Central memory CD8-positive, alpha-beta T cell (primary cell): ENCODE results near the gene KRIT1.
"Not testable (repeated sequence)": the region's sequence is repeated elsewhere in the genome, so short reads cannot be mapped to it uniquely, and the experiment has no call there.

Experiments
- ATAC-seq: fragments of 150-1000 bp; cut with Tn5 transposase; replicated peaks from 2 replicates; pipeline ENCODE4 v1.10.0; 2022; ENCODE audit warnings: mild to moderate bottlenecking, moderate FRiP score, moderate number of reproducible peaks; ENCODE audit not compliant: poor library complexity, severe bottlenecking; ENCODE audit errors: extremely low read depth
- DNase-seq, 2 donors: peaks; one replicate each; pipeline ENCODE4 v3.0.0; 2021; ENCODE audit warnings: low spot score in 2 of 2
- H3K27ac Mint-ChIP-seq: one replicate; pipeline ENCODE4 v1.8.0; 2022; ENCODE audit warnings: low read depth, mild to moderate bottlenecking, moderate library complexity, mixed read lengths
- H3K27me3 Mint-ChIP-seq: one replicate; pipeline ENCODE4 v1.8.0; 2022; ENCODE audit warnings: mixed read lengths
- H3K36me3 Mint-ChIP-seq: one replicate; pipeline ENCODE4 v1.8.0; 2022; ENCODE audit warnings: mild to moderate bottlenecking, moderate library complexity, mixed read lengths; ENCODE audit not compliant: insufficient read depth
- H3K4me1 Mint-ChIP-seq: one replicate; pipeline ENCODE4 v1.8.0; 2022; ENCODE audit warnings: mixed read lengths
- H3K4me3 Mint-ChIP-seq: one replicate; pipeline ENCODE4 v1.8.0; 2022; ENCODE audit warnings: mild to moderate bottlenecking, moderate library complexity, mixed read lengths
- H3K9me3 Mint-ChIP-seq: one replicate; pipeline ENCODE4 v1.8.0; 2022; ENCODE audit warnings: mixed read lengths

The KRIT1 gene

GRCh38 chr7:92266415-92267241, 20.9 kb upstream of the KRIT1 start:
- DNase-seq (no peak), ATAC-seq (no peak)
- Mint-ChIP-seq H3K27ac (no peak overlapping the region), H3K4me3 (no peak overlapping the region), H3K27me3 (no peaks in the 10 kb centered on the region), H3K36me3 (no peaks in the 10 kb centered on the region), H3K4me1 (peaks cover 7% of the 10 kb centered on the region), H3K9me3 (no peaks in the 10 kb centered on the region)

DNA sequence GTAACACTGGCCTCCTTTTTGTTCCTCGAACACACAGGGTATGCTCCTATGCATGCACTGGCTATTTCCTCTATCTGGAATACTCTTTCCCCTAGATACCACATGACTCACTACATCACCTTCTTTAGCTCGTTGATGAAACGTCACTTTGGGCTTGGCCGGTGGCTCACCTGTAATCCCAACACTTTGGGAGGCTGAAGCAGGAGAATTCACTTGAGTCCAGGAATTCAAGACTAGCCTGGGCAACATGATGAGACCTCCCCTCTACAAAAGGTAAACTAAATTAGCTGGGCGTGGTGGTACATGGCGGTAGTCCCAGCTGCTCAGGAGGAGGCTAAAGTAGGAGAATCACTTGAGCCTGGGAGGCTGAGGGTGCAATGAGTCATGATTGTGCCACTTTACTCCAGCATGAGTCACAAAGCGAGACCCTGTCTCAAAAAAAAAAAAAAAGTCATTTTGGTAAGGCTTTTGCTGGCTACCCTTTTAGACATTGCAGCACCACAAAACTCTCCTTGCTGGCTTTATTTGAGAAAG, 14.6 kb upstream of the KRIT1 start:
- ATAC-seq (no peak), DNase-seq (no peak)
- Mint-ChIP-seq H3K27ac (peak overlapping the region; percentile 2), H3K4me1 (peaks cover 14% of the 10 kb centered on the region), H3K27me3 (no peaks in the 10 kb centered on the region), H3K9me3 (no peaks in the 10 kb centered on the region), H3K36me3 (no peaks in the 10 kb centered on the region), H3K4me3 (no peak overlapping the region)

DNA sequence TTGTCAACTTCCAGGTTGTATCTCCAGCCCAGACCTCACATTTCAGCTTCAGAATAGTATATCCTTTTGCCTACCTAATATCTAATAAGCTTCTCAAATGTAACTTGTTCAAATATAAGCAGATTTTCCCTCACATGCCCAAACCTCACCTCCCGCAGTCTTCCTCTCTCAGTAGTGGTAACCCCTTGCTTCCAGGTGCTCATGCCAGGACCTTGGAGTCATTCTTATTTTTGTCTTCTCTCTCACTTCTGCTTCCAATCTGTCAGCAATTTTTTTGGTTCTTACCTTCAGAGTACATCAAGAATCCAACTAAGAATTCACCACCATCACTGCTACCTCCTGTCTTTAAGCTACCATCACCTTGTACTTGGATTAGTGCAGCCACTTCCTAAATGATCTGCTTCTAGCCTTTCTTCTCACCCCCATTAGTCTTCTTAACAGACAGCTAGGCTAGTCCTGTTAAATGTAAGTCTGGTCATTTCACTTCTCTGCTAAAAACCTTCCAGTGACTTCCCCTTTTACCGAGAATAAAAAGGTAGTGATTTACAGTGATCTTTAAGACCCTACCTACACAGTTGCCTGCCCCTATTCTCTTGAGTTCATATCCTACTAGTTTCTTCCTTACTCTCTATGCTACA, 14.0 kb upstream of the KRIT1 start:
- no peak for ATAC-seq
- Mint-ChIP-seq H3K27ac (peak overlapping the region; percentile 2), H3K27me3 (no peaks in the 10 kb centered on the region), H3K9me3 (no peaks in the 10 kb centered on the region), H3K4me1 (peaks cover 19% of the 10 kb centered on the region), H3K4me3 (no peak overlapping the region), H3K36me3 (no peaks in the 10 kb centered on the region)
- no peak for DNase-seq

- H3K27me3 Mint-ChIP-seq, result no peaks in the 10 kb centered on the region
- DNase-seq, result no peak
- peaks cover 20% of the 10 kb centered on the region for H3K4me1 Mint-ChIP-seq
- no peaks in the 10 kb centered on the region for H3K9me3 Mint-ChIP-seq
- ATAC-seq, result no peak
- no peak overlapping the region for H3K4me3 Mint-ChIP-seq
- H3K36me3 Mint-ChIP-seq, result no peaks in the 10 kb centered on the region
- no peak overlapping the region for H3K27ac Mint-ChIP-seq
These were observed 13.3 kb upstream of the KRIT1 start for GRCh38 chr7:92259062-92259461.

DNA sequence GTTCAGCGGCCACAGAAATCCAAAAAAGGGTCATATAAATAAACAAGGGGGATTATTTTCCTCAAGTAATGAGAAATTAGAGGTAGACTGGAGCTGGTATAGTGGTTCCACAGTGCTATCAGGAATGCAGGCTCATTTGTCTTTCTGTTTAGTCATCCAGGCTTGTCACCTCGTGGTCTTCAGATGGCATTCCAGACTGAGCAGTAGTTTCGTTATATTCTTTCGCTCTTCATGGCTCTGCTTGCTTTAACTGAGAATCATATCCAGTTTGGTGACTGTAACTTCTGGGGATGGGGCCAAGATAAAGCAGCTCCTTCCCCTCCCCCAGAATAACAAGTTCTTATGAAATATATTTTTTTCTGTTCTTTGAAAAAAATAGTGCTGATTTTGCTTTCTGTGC, 9.6 kb upstream of the KRIT1 start:
- no peak overlapping the region for H3K4me3 Mint-ChIP-seq
- no peaks in the 10 kb centered on the region for H3K27me3 Mint-ChIP-seq
- ATAC-seq, result no peak
- DNase-seq, result no peak
- H3K9me3 Mint-ChIP-seq, result no peaks in the 10 kb centered on the region
- H3K36me3 Mint-ChIP-seq, result peaks cover 2% of the 10 kb centered on the region
- H3K4me1 Mint-ChIP-seq, result peaks cover 36% of the 10 kb centered on the region
- H3K27ac Mint-ChIP-seq, result no peak overlapping the region

DNA sequence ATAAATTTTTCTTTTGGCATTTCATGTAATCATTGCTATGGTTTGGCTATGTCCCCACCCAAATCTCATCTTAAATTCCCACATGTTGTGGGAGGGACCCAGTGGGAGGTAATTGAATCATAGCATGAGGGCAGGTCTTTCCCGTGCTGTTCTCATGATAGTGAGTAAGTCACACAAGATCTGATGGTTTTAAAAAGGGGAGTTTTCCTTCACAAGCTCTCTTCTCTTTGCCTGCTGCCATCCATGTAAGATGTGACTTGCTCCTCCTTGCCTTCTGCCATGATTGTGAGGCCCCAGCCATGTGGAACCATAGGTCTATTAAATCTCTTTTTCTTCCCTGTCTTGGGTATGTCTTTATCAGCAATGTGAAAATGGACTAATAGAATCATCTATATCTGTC, 9.1 kb upstream of the KRIT1 start:
- H3K9me3 Mint-ChIP-seq, ATAC-seq, H3K4me3 Mint-ChIP-seq, H3K27ac Mint-ChIP-seq, DNase-seq, H3K36me3 Mint-ChIP-seq, H3K27me3 Mint-ChIP-seq: not testable (repeated sequence)
- peaks cover 32% of the 10 kb centered on the region for H3K4me1 Mint-ChIP-seq

GRCh38 chr7:92253251-92253650, 7.5 kb upstream of the KRIT1 start:
- ATAC-seq (no peak), DNase-seq (no peak)
- H3K4me3 Mint-ChIP-seq, result no peak overlapping the region
- H3K36me3 Mint-ChIP-seq, result peaks cover 2% of the 10 kb centered on the region
- H3K9me3 Mint-ChIP-seq, result no peaks in the 10 kb centered on the region
- H3K4me1 Mint-ChIP-seq, result peaks cover 30% of the 10 kb centered on the region
- H3K27me3 Mint-ChIP-seq, result no peaks in the 10 kb centered on the region
- H3K27ac Mint-ChIP-seq, result no peak overlapping the region

DNA sequence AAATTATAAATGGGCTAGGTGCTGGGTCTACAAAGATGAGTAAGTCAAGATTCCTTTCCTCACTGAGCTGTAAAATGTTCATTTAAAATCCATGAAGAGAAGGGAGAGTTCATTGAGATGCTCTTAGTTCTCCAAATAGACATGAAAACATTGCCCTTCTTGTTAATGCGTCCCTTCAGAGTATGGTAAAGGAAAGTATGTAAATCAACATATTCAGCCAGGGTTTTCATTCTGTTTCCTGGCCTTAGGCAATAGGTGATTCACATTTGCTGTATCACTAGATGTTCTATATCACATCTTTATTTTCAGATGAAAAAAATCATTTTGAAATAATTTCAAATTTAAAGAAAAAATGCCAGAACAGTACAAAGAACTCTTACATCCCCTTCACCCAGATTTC, 5.5 kb upstream of the KRIT1 start:
- H3K9me3 Mint-ChIP-seq, result no peaks in the 10 kb centered on the region

DNA sequence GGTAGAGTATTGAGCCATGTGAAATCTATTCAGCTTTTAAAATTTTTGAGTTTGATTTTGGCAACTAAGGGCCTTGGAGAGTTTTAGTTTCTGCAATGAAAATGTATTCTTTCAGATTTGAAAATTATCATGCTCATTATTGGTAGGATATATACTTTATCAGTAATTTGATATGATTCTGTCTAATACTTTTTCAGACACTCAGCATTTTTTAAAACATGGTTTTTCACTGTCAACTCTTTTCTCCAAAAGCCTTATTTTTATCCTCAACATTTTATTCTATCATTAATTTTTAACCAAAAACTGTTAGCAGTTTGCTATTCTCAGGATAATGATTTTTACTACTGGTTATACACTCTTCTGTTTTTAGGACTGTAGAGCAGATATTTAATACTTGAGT, 4.9 kb upstream of the KRIT1 start:
- Mint-ChIP-seq H3K27me3 (no peaks in the 10 kb centered on the region), H3K9me3 (no peaks in the 10 kb centered on the region), H3K4me1 (peaks cover 49% of the 10 kb centered on the region), H3K27ac (no peak overlapping the region), H3K36me3 (peaks cover 9% of the 10 kb centered on the region), H3K4me3 (no peak overlapping the region)
- ATAC-seq, result no peak
- no peak for DNase-seq

More for the DNA sequence above, 5.5 kb upstream of the KRIT1 start:
- H3K4me3 Mint-ChIP-seq, result no peak overlapping the region
- no peak for ATAC-seq
- H3K27me3 Mint-ChIP-seq, result no peaks in the 10 kb centered on the region
- no peak overlapping the region for H3K27ac Mint-ChIP-seq
- H3K4me1 Mint-ChIP-seq, result peaks cover 46% of the 10 kb centered on the region
- H3K36me3 Mint-ChIP-seq, result peaks cover 6% of the 10 kb centered on the region
- no peak for DNase-seq

DNA sequence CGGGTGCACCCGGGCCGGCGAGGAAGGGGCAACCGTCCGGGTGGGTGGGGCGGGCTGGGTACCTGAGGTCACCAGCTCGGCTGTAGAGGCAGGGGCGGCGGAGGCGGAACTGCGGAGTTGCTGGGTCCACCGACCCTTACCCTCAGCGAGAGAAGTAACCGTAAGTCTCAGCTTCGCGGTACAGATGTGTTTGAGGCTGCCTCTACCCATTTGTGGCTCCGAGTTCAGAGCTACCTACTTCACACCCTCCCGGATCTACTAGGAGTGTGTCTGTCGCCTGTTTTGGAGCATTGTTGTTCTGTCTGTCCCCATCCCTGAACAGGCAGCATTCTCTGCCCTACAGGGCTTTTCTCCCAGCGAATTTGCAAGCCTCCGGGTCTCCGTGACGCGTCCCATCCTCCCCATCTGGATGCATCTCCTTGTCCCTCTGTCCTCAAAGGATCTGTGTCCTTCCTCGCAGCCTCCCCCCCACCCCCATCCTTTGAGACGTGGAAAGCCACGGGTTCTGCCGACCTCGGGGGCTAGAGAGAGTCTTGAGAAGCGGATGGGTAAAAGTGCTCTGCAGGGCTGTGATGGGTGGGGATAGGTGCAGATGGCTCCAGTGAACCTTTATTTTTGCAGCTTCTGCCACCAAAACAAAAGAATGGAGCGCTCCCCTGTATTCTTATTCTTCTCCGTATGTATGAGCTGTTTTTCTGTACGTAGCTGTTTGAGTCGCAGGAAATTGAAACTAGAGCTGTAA, 817 bp upstream of the KRIT1 start:
- H3K9me3 Mint-ChIP-seq, result no peaks in the 10 kb centered on the region
- ATAC-seq (peak; percentile 73), DNase-seq (peak; percentile 16 to 37)
- no peaks in the 10 kb centered on the region for H3K27me3 Mint-ChIP-seq
- peak overlapping the region; percentile 95 for H3K4me3 Mint-ChIP-seq
- H3K4me1 Mint-ChIP-seq, result peaks cover 41% of the 10 kb centered on the region
- H3K36me3 Mint-ChIP-seq, result peaks cover 21% of the 10 kb centered on the region
- peak overlapping the region; percentile 99 for H3K27ac Mint-ChIP-seq

- ATAC-seq (peak; percentile 5), DNase-seq (no peak)
- Mint-ChIP-seq H3K4me1 (peaks cover 37% of the 10 kb centered on the region), H3K27ac (peak overlapping the region; percentile 99), H3K4me3 (peak overlapping the region; percentile 95), H3K36me3 (peaks cover 31% of the 10 kb centered on the region), H3K27me3 (no peaks in the 10 kb centered on the region), H3K9me3 (no peaks in the 10 kb centered on the region)
These were observed 767 bp downstream of the KRIT1 start for GRCh38 chr7:92244808-92245486.

- ATAC-seq (no peak), DNase-seq (no peak)
- Mint-ChIP-seq H3K27me3 (no peaks in the 10 kb centered on the region), H3K4me1 (peaks cover 33% of the 10 kb centered on the region), H3K9me3 (no peaks in the 10 kb centered on the region), H3K36me3 (peaks cover 43% of the 10 kb centered on the region), H3K4me3 (no peak overlapping the region), H3K27ac (no peak overlapping the region)
These were observed 2.7 kb downstream of the KRIT1 start for GRCh38 chr7:92242972-92243371.
